C4-2B (cell line): ENCODE measurements around the gene OR13C9.
"Not testable (repeated sequence)": the region's sequence is repeated elsewhere in the genome, so short reads cannot be mapped to it uniquely, and the experiment has no call there.

Experiments used
- H3K27ac ChIP-seq: fragments of 450-650 bp; 2 replicates; pipeline ENCODE4 v1.5.1; 2017
- ZFX ChIP-seq: fragments of 450-650 bp; IDR thresholded peaks from 2 replicates; pipeline ENCODE4 v1.6.1; 2017
- TF ChIP-seq, protein P1 (sequence below): fragments of 450-650 bp; conservative IDR thresholded peaks from 2 replicates; pipeline ENCODE4 v1.5.1; 2017; ENCODE audit warnings: mild to moderate bottlenecking

Gene OR13C9

DNA sequence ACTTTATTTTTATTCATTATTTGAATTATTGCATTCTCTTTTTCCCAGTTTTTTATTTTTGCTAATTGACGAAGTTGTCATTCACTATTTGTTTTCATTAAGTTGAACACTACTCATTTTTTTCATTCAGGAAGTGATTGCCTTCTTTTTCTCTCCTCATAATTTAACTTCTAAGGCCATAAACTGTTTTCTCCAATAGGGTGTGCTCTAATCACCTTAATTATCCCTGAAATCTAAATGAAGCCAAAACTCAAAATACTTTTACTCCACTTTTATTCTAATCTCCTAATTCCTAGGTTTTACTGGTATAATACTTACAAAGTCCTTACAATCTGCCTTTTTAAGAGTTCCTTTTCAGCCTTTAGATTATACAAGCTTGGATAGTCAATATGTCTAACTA, 9.7 kb downstream of the OR13C9 start:
- TF ChIP-seq, protein P1, sequence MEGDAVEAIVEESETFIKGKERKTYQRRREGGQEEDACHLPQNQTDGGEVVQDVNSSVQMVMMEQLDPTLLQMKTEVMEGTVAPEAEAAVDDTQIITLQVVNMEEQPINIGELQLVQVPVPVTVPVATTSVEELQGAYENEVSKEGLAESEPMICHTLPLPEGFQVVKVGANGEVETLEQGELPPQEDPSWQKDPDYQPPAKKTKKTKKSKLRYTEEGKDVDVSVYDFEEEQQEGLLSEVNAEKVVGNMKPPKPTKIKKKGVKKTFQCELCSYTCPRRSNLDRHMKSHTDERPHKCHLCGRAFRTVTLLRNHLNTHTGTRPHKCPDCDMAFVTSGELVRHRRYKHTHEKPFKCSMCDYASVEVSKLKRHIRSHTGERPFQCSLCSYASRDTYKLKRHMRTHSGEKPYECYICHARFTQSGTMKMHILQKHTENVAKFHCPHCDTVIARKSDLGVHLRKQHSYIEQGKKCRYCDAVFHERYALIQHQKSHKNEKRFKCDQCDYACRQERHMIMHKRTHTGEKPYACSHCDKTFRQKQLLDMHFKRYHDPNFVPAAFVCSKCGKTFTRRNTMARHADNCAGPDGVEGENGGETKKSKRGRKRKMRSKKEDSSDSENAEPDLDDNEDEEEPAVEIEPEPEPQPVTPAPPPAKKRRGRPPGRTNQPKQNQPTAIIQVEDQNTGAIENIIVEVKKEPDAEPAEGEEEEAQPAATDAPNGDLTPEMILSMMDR: peak; percentile 65
- TF ChIP-seq ZFX: no peak
- no peak overlapping the region for H3K27ac ChIP-seq

DNA sequence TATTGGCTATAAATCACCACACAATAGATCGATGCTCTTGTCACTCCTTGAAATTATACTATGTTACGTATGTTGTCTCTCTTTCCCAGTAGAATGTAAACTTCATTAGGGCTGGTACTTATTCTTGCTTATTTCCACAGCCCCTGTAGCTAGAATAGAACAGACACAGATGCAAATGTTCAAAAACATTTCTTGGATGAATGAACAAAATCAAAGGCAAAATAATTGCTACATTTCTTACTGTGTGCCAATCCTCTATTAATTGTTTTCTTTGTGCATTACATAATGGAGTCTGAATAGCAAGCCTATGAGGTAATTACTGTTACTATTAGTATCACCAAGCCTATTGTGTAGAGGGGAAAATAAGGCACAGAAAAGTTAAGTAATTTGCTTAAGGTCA, 11.9 kb downstream of the OR13C9 start:
- no peak overlapping the region for H3K27ac ChIP-seq
- TF ChIP-seq, protein P1: no peak
- TF ChIP-seq ZFX: no peak

DNA sequence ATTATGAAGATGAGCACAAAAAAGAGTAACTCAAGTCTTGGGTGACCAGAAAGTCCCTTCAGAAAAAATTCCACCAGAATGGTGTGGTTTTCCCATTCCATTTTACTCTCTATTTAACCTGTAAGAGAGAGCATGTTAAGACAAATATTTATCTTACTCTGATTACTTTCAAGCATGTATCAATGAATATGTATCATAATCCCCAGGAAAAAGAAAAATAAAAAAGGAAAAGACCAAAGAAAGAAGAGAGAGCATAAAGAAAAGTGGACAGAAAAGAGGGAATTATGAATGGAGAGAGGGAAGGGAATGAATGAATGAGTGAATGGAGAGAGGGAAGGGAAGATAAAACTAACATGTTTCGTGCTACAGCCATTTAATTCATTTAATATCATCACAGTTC, 12.5 kb downstream of the OR13C9 start, which contains the start of gene OR13C2:
TSS of gene OR13C2 (minus strand) at position 101 of the 400 bp plus-strand sequence. CDS start at position 101, 0 bp downstream.
- not testable (repeated sequence) for H3K27ac ChIP-seq

DNA sequence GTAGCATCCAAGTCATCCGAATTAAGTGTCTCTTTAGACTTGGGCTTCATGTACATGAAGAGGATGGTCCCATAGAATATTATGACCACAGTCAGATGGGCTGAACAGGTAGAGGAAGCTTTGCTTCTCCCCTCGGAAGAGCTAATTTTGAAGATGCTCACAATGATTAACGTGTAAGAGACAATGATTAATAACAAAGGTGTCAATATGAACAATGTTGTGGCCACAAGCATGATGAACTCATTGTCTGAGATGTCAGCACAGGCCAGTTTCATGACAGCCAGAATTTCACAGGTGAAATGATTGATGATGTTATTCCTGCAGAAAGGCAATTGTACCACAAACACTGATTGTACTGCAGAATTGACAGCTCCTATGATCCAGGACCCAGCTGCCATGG, 13.2 kb downstream of the OR13C9 start:
- TF ChIP-seq, protein P1: no peak
- TF ChIP-seq ZFX: no peak

DNA sequence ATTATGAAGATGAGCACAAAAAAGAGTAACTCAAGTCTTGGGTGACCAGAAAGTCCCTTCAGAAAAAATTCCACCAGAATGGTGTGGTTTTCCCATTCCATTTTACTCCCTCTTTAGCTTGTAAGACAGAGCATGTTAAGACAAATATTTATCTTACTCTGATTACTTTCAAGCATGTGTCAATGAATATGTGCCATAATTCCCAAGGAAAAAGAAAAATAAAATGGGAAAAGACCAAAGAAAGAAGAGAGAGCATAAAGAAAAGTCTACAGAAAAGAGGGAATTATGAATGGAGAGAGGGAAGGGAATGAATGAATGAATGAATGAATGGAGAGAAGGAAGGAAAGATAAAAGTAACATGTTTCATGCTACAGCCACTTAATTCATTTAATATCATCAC, 18.7 kb downstream of the OR13C9 start, which contains the start of gene OR13C5:
TSS of gene OR13C5 (minus strand) at position 101 of the 400 bp plus-strand sequence. CDS start at position 101, 0 bp downstream.
- H3K27ac ChIP-seq: not testable (repeated sequence)

More for the DNA sequence above, 13.2 kb downstream of the OR13C9 start:
- H3K27ac ChIP-seq: no peak overlapping the region

DNA sequence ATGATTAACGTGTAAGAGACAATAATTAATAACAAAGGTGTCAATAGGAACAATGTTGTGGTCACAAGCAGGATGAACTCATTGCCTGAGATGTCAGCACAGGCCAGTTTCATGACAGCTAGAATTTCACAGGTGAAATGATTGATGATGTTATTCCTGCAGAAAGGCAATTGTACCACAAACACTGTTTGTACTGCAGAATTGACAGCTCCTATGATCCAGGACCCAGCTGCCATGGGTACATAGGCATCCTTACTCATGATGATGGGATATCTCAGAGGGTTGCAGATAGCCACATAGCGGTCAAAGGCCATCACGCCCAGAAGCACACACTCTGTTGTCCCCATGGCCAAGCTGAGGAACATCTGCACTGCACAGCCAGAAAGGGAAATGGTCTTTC, 19.3 kb downstream of the OR13C9 start:
- not testable (repeated sequence) for H3K27ac ChIP-seq

DNA sequence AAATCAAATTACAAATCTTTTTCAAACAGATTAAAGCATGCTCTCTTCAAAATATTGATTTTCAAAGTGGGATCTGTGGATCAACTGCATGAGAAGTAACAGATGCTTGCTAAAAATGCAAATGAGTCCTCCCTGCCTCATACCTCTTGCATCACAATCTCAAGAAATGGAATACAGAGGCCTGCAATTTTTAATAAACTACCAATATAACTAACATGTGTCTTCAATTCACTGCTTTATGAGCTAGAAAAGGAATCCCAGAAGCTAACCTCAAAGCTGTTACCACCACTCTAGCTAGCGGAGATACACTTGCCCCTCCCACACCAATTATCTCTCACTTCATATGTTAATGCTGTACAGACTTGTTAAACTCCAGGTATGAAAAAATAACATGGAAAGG, 28.4 kb downstream of the OR13C9 start:
- TF ChIP-seq, protein P1: no peak
- no peak for TF ChIP-seq ZFX
- no peak overlapping the region for H3K27ac ChIP-seq

DNA sequence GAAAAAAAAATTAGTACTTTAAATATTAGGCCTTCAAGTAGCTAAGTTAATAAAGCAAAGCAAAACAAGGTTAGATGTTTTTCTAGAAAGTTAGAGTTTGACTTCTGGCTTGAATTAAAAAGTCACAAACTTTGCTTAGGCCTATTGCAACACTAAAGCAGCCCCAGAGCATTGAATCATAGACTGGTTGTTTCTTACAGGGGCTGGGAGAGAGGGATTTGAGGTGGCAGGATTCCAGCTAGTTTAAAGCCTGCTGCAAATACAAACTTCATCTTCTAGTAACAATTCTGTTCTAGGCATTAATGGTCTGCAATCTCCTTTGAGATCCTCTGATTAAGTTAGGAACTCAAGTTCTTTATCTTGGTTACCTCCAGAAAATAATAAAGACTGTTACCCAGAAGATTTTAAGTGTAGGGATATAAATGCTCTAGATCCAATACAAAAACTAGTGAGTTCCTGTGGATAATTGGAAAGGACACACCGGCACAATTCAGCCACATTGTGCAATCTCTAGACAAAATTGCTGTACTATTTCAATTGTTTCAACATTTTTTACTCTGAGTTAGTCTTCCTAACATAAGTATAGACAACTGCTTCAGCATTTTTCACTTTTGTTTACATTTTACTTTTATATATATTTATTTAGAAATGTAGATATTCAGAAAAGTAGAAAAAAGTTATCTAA, 31.4 kb downstream of the OR13C9 start:
- H3K27ac ChIP-seq: no peak overlapping the region
- TF ChIP-seq ZFX: no peak
- TF ChIP-seq, protein P1: no peak

DNA sequence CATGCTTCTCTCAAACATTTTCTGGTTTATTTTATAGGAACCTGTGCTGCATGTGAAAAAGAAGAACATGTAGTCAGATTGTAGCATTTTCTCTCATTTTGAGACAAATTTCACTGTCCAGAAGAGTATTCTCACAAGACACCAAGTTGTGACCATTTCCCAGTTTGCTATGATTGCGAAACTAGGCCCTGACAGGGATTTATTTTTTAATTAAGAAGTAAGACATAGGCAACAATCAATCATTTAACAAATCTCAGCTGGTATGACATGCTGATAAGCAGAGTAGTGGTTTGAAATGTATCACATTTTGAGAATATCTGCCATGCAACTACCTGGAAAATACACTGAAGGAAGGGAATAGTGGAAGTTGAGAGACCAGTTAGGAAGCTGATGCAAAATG, 37.4 kb downstream of the OR13C9 start:
- H3K27ac ChIP-seq: no peak overlapping the region
- TF ChIP-seq, protein P1: no peak
- TF ChIP-seq ZFX: no peak
